ENCODE data around the gene NDUFV1. TPM values are rescaled to one million over a fixed set of nuclear protein-coding genes. Genes with fewer than 3 reads are reported as not detected.

Gene NDUFV1
- total and polyA plus RNA-seq, 10 donors, result 132 to 258 (median 199) TPM

- peaks cover 0 to 53% (median 46%) of the 10 kb centered on the region in 6 donors for H3K36me3 ChIP-seq
- intact Hi-C loops (cut with DNase I; ENCODE audit: low total_unique reads), result no loop called here
- WGBS, 5 donors, result 90 to 98% (median 92%) methylated on average over 10 of the region's 10 CpGs
Observed at GRCh38 chr11:67609316-67609715, 2.6 kb downstream of the NDUFV1 start.

GRCh38 chr11:67610302-67610868 is 3.6 kb downstream of the NDUFV1 start:
- Histone ChIP-seq H3K4me3 (no peak overlapping the region), H3K36me3 (peaks cover 0 to 53% (median 46%) of the 10 kb centered on the region in 6 donors), H3K27ac (no peak overlapping the region), H3K9me3 (no peaks in the 10 kb centered on the region), H3K4me1 (peaks cover 23 to 68% (median 49%) of the 10 kb centered on the region in 6 donors), H3K27me3 (replicated peaks in 1 of 7) (peaks cover 0 to 7% (median 0%) of the 10 kb centered on the region in 7 donors)
- WGBS, 5 donors, result 90 to 95% (median 92%) methylated on average over 14 to 15 of the region's 15 CpGs
- DNase-seq, result no peak
- intact Hi-C loops (cut with DNase I; ENCODE audit: low total_unique reads), result no loop called here
- TF ChIP-seq POLR2A (IDR thresholded peaks at IDR 0.05) (no peak), POLR2AphosphoS5 (IDR thresholded peaks at IDR 0.05) (no peak), CTCF (IDR thresholded peaks at IDR 0.05 in 8 of 11, conservative IDR thresholded peaks at IDR 0.05 in 3 of 11) (no peak)

More at GRCh38 chr11:67609316-67609715, 2.6 kb downstream of the NDUFV1 start:
- peaks cover 18 to 58% (median 39%) of the 10 kb centered on the region in 6 donors for H3K4me1 ChIP-seq
- H3K4me3 ChIP-seq, result no peak overlapping the region
- H3K27me3 ChIP-seq (replicated peaks in 1 of 7), result peaks cover 0 to 3% (median 0%) of the 10 kb centered on the region in 7 donors
- no peak overlapping the region for H3K27ac ChIP-seq
- no peak for DNase-seq
- TF ChIP-seq POLR2A (IDR thresholded peaks at IDR 0.05), result no peak
- no peak for TF ChIP-seq POLR2AphosphoS5 (IDR thresholded peaks at IDR 0.05)
- no peak for TF ChIP-seq CTCF (IDR thresholded peaks at IDR 0.05 in 8 of 11, conservative IDR thresholded peaks at IDR 0.05 in 3 of 11)
- H3K9me3 ChIP-seq, result no peaks in the 10 kb centered on the region

DNA sequence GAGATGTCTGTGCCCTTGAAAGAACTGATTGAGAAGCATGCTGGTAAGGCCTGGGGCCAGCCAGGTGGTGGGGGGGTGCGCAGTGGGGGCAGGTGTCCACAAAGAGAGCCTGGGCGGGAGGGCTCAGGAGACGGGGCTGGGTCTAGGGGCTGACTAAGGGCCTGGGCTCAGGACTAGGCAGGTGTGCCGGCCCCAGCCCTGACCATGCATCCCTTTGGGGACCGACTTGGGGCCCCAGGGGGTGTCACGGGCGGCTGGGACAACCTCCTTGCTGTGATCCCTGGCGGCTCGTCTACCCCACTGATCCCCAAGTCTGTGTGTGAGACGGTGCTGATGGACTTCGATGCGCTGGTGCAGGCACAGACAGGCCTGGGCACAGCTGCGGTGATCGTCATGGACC is 4.4 kb downstream of the NDUFV1 start:
- TF ChIP-seq POLR2A (IDR thresholded peaks at IDR 0.05), result no peak
- Histone ChIP-seq H3K27ac (no peak overlapping the region), H3K27me3 (replicated peaks in 1 of 7) (peaks cover 0 to 15% (median 0%) of the 10 kb centered on the region in 7 donors), H3K9me3 (no peaks in the 10 kb centered on the region), H3K4me1 (peaks cover 23 to 69% (median 52%) of the 10 kb centered on the region in 6 donors), H3K4me3 (no peak overlapping the region), H3K36me3 (peaks cover 0 to 53% (median 46%) of the 10 kb centered on the region in 6 donors)
- whole genome bisulfite sequencing, 5 donors, result 89 to 97% (median 94%) methylated on average over 6 to 14 of the region's 14 CpGs
- intact Hi-C loops (cut with DNase I; ENCODE audit: low total_unique reads), result no loop called here
- peak; percentile 78 for DNase-seq

DNA sequence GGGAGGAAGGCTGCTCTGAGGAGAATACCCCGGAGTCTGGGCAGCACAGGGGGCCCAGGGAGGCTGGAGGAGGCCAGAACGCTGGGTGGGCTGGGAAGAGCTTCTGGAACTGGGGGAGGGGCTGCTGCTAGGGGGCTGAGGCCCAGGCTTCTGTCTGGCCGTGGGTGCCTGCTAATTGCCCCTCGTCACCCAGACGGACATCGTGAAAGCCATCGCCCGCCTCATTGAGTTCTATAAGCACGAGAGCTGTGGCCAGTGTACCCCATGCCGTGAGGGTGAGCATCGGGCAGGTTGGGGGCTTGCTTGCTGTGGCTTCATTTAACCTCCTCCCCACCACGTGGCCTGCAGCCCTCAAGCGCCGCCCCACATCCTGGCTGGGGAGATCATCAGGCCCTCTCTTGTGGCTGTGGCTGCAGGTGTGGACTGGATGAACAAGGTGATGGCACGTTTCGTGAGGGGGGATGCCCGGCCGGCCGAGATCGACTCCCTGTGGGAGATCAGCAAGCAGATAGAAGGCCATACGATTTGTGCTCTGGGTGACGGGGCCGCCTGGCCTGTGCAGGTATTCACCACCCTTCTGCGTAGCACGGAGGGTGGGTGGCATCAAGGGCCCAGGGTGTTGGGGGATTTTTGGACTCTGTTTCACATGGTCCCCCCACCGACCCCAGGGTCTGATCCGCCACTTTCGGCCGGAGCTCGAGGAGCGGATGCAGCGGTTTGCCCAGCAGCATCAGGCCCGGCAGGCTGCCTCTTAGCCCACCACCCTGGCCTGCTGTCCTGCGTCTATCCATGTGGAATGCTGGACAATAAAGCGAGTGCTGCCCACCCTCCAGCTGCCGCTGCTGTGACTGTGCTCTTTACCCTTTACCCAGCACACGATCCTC is 5.2 kb downstream of the NDUFV1 start:
- intact Hi-C loops (cut with DNase I; ENCODE audit: low total_unique reads), result no loop called here
- Histone ChIP-seq H3K27ac (no peak overlapping the region), H3K9me3 (no peaks in the 10 kb centered on the region), H3K4me3 (no peak overlapping the region), H3K27me3 (replicated peaks in 1 of 7) (peaks cover 0 to 22% (median 0%) of the 10 kb centered on the region in 7 donors), H3K4me1 (peaks cover 23 to 71% (median 48%) of the 10 kb centered on the region in 6 donors), H3K36me3 (peaks cover 0 to 53% (median 46%) of the 10 kb centered on the region in 6 donors)
- 90 to 93% (median 93%) methylated on average over 23 to 37 of the region's 37 CpGs for WGBS, 5 donors
- no peak for DNase-seq
- TF ChIP-seq POLR2AphosphoS5 (IDR thresholded peaks at IDR 0.05) (peak in 1 of 3 donors; percentile 31), CTCF (IDR thresholded peaks at IDR 0.05 in 8 of 11, conservative IDR thresholded peaks at IDR 0.05 in 3 of 11) (no peak), POLR2A (IDR thresholded peaks at IDR 0.05) (no peak)

Measured in spleen (tissue), 11 donors.